ENCODE results near the gene MT1B.

The MT1B gene

GRCh38 chr16:56691885-56692284 is 40.2 kb downstream of the MT1B start:
- no peak for TF ChIP-seq CTCF (IDR thresholded peaks at IDR 0.05; ENCODE audit: low read depth, low read length)
- TF ChIP-seq EZH2phosphoT487 (IDR thresholded peaks at IDR 0.05; ENCODE audit: low read depth), result no peak
- Histone ChIP-seq H3K27me3 (ENCODE audit: low read depth, low read length) (no peaks in the 10 kb centered on the region; the same call in 1 of the 2 replicates), H2AFZ (ENCODE audit: low read depth, low read length) (no peak overlapping the region), H3K36me3 (replicated peaks; ENCODE audit: low read depth, low read length) (no peaks in the 10 kb centered on the region), H3K79me2 (ENCODE audit: low read length) (no peaks in the 10 kb centered on the region), H3K9ac (ENCODE audit: low read length) (no peak overlapping the region), H4K20me1 (ENCODE audit: insufficient read depth, low read length) (no peaks in the 10 kb centered on the region), H3K9me3 (ENCODE audit: insufficient read depth, low read length) (no peaks in the 10 kb centered on the region), H3K27ac (ENCODE audit: low read length) (no peak overlapping the region), H3K4me1 (ENCODE audit: low read length) (no peaks in the 10 kb centered on the region), H3K4me2 (ENCODE audit: low read length) (no peak overlapping the region), H3K4me3 (ENCODE audit: low read length) (no peak overlapping the region)

- Histone ChIP-seq H3K4me1 (ENCODE audit: low read length) (no peaks in the 10 kb centered on the region), H3K4me3 (ENCODE audit: low read length) (no peak overlapping the region), H3K4me2 (ENCODE audit: low read length) (no peak overlapping the region), H3K36me3 (replicated peaks; ENCODE audit: low read depth, low read length) (no peaks in the 10 kb centered on the region), H3K27ac (ENCODE audit: low read length) (no peak overlapping the region), H3K9ac (ENCODE audit: low read length) (no peak overlapping the region), H3K27me3 (ENCODE audit: low read depth, low read length) (no peaks in the 10 kb centered on the region), H3K9me3 (ENCODE audit: insufficient read depth, low read length) (no peaks in the 10 kb centered on the region), H2AFZ (ENCODE audit: low read depth, low read length) (no peak overlapping the region), H4K20me1 (ENCODE audit: insufficient read depth, low read length) (no peaks in the 10 kb centered on the region), H3K79me2 (ENCODE audit: low read length) (no peaks in the 10 kb centered on the region)
- TF ChIP-seq CTCF (IDR thresholded peaks at IDR 0.05; ENCODE audit: low read depth, low read length) (no peak), EZH2phosphoT487 (IDR thresholded peaks at IDR 0.05; ENCODE audit: low read depth) (no peak)
Measured at GRCh38 chr16:56695246-56695645, 43.6 kb downstream of the MT1B start.

- Histone ChIP-seq H3K4me2 (ENCODE audit: low read length) (no peak overlapping the region), H3K4me1 (ENCODE audit: low read length) (peaks cover 8% of the 10 kb centered on the region), H3K79me2 (ENCODE audit: low read length) (no peaks in the 10 kb centered on the region), H3K9ac (ENCODE audit: low read length) (no peak overlapping the region), H2AFZ (ENCODE audit: low read depth, low read length) (no peak overlapping the region), H3K4me3 (ENCODE audit: low read length) (no peak overlapping the region), H3K36me3 (replicated peaks; ENCODE audit: low read depth, low read length) (no peaks in the 10 kb centered on the region), H3K9me3 (ENCODE audit: insufficient read depth, low read length) (no peaks in the 10 kb centered on the region), H3K27ac (ENCODE audit: low read length) (no peak overlapping the region), H3K27me3 (ENCODE audit: low read depth, low read length) (no peaks in the 10 kb centered on the region), H4K20me1 (ENCODE audit: insufficient read depth, low read length) (no peaks in the 10 kb centered on the region)
- TF ChIP-seq CTCF (IDR thresholded peaks at IDR 0.05; ENCODE audit: low read depth, low read length), result no peak
- no peak for TF ChIP-seq EZH2phosphoT487 (IDR thresholded peaks at IDR 0.05; ENCODE audit: low read depth)
Measured at GRCh38 chr16:56697456-56698155, 45.9 kb downstream of the MT1B start.

- Histone ChIP-seq H3K27me3 (ENCODE audit: low read depth, low read length) (no peaks in the 10 kb centered on the region), H3K36me3 (replicated peaks; ENCODE audit: low read depth, low read length) (no peaks in the 10 kb centered on the region), H3K79me2 (ENCODE audit: low read length) (no peaks in the 10 kb centered on the region), H3K9me3 (ENCODE audit: insufficient read depth, low read length) (no peaks in the 10 kb centered on the region), H3K4me2 (ENCODE audit: low read length) (no peak overlapping the region), H3K27ac (ENCODE audit: low read length) (no peak overlapping the region), H3K4me3 (ENCODE audit: low read length) (no peak overlapping the region), H2AFZ (ENCODE audit: low read depth, low read length) (no peak overlapping the region), H3K4me1 (ENCODE audit: low read length) (peaks cover 8% of the 10 kb centered on the region), H4K20me1 (ENCODE audit: insufficient read depth, low read length) (no peaks in the 10 kb centered on the region), H3K9ac (ENCODE audit: low read length) (no peak overlapping the region)
- no peak for TF ChIP-seq EZH2phosphoT487 (IDR thresholded peaks at IDR 0.05; ENCODE audit: low read depth)
- TF ChIP-seq CTCF (IDR thresholded peaks at IDR 0.05; ENCODE audit: low read depth, low read length), result no peak
Measured at GRCh38 chr16:56700195-56700594, 48.5 kb downstream of the MT1B start.

All from OCI-LY3 (cell line).